HG03442 (cell line): Measurements from ENCODE around the gene MDFI.

Source experiments
- ATAC-seq: cut with Tn5 transposase; IDR thresholded peaks from one replicate; pipeline ENCODE4 v1.9.1; 2021; ENCODE audit warnings: mild to moderate bottlenecking, moderate library complexity; ENCODE audit not compliant: unreplicated experiment

Gene MDFI

GRCh38 chr6:41670703-41671360 lies 32.6 kb downstream of the MDFI start:
- no peak for ATAC-seq

DNA sequence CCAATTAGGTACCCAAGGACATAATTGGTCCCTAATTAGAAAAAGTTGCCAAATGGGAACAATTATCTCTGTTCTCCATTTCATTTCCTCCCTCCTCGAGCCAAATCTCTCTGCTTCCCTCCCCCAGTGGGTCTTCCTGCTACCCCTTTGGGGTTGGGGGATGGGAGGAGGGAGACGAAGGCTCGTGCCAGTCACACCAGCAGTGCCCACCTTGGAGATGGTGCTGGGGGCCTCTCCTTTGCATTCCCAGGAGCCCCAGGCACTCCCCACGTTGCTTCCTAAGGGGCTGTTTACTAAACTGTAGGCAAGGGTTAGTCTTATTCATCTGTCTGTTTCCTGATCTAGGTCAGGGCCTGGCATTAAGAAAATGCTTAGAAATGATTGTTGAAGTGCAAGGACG lies 33.1 kb downstream of the MDFI start:
- ATAC-seq: no peak

DNA sequence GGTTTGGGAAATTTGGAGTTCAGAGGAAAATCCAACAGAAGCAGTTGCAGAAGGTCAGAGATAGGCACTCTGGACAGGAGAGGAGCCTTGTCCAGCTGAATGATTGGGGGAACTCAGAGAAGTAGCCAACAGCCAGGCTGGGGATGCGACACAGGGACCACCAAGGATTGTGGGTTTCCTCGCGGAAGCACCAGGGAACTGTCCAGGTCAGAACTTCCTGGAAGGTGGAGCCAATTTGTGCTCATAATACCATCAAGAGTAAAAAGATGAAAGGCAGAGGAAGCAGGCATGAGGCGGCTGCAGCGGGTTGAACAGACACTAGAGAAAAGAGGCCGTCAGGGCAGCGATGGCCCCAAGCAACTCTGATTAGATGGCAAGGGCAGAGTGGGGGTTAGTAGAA lies 33.7 kb downstream of the MDFI start:
- no peak for ATAC-seq

- ATAC-seq: no peak
Measured at GRCh38 chr6:41672816-41673703, 34.8 kb downstream of the MDFI start.

GRCh38 chr6:41673704-41674000 lies 35.4 kb downstream of the MDFI start:
- ATAC-seq: no peak

DNA sequence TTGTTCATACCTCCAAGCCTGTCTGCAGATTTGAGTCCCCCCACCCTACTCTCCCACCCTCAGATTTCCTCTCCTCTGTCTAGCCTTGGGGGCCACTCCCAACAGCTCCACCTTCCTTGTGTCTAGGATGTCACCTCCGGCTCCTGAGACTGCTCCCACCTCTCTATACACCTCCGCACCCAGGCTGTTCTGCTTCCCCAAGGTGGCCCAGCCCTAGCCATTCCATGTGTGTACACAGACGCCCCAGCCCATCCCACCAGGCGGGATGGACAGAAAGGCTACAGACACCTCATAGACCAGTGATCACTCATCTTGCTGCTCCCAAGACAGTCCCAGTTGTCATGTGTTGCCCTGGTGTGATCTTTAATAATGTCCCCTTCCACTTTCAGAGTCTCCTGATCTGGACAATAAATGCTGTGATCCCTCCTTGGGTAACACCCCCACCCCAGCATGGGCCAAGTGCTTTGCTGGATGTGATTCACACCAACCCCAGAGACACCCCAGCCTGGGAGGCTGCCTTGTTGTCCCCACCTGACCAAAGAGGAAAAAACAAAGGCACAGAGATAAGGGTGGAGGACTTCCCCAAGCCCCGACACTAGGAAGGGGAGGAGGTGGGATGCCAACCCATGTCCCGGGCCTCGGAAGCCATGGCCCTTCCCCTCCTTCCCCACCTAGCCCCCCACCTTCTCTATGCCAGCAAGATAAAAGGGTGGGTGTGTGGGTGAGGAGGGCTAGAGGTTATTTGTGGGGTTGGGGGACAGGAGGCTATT lies 36.1 kb downstream of the MDFI start:
- ATAC-seq: no peak

DNA sequence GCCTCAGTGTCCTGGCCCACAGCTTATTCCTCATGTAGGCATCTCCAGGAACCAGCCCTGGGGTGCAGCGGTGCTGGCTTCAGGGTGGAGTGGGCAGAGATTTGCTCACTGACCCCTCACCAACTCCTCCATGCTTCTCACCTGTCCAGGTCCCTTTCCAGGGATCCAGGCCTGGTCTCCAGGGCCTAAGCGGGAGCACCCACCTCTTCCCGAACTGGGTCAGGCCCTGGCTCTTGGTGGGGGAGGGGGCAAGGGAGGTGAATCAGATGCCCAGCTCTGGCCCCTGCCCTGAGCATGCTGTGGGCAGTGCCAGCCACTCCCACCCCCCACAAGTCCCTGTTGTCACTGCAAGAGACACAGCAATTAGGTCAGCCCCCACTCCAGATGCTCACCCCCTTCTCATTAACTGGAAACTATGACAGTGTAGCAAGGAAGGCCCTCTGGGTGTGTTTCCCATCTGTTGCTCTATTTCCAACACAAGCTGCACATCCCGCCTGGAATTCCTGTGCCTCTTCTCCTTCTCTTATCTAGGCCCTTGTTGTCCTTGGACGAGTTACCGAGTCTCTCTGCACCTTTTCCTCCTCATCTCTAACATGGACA lies 37.0 kb downstream of the MDFI start:
- ATAC-seq: no peak

- no peak for ATAC-seq
Measured at GRCh38 chr6:41675992-41676391, 37.7 kb downstream of the MDFI start.

- no peak for ATAC-seq
Measured at GRCh38 chr6:41676431-41676830, 38.2 kb downstream of the MDFI start.

DNA sequence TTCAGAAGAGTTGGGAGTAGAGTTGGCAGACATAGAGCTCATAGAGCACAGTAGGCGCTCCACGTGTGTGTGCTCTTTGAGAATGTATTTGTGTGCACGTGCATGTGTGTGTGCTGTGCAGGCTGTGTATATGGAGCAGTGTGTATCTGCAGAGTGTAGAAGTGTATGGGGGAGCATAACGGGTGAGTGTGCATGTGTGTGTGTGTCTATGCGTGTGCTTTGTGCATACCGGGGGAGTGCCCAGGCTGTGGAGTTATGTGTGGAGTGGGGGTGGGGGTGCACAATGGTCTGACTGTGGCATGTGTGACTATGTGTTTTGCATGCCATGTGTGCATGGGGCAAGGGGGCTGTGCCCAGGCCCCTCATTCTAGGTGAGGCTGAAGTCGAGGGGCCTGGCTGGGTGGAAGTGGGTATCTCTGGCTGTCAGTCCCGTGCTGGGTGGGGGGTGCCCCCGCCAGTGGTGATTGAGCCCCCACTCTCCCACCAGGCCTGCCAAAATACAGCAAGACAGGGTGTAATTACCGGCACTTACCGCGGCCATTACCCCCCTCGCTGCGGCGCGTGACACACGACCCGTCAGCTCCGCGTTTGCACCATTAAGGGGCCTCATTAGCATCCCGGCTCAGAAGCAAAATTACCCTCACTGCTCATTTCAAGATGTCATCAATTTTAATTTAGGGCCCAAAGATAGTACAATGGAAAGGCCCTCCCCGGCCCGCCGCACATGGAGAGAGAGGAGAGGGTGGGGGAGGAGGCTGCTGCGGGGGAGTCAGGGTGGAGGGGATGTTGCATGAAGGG lies 39.1 kb downstream of the MDFI start:
- no peak for ATAC-seq

- no peak for ATAC-seq
Measured at GRCh38 chr6:41678511-41679084, 40.3 kb downstream of the MDFI start.

DNA sequence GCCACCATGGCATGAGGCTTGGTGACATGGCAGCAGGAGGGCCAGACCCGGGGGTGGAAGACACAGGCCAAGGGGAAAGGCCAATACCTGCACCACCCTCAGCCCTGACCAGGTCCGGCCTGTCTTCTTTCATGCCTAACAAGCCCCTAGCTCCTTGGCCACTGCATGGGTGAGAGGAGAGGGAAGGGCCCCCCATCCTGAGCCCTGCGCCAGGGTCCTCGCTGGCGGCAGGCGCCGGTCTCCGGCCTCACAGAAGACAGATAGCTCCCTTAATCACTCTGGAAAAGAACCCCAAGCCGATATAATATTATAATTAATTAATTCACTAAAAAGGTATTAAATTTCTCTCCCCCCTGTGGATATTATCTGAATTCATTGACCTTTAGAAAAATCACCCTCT lies 41.4 kb downstream of the MDFI start:
- no peak for ATAC-seq

DNA sequence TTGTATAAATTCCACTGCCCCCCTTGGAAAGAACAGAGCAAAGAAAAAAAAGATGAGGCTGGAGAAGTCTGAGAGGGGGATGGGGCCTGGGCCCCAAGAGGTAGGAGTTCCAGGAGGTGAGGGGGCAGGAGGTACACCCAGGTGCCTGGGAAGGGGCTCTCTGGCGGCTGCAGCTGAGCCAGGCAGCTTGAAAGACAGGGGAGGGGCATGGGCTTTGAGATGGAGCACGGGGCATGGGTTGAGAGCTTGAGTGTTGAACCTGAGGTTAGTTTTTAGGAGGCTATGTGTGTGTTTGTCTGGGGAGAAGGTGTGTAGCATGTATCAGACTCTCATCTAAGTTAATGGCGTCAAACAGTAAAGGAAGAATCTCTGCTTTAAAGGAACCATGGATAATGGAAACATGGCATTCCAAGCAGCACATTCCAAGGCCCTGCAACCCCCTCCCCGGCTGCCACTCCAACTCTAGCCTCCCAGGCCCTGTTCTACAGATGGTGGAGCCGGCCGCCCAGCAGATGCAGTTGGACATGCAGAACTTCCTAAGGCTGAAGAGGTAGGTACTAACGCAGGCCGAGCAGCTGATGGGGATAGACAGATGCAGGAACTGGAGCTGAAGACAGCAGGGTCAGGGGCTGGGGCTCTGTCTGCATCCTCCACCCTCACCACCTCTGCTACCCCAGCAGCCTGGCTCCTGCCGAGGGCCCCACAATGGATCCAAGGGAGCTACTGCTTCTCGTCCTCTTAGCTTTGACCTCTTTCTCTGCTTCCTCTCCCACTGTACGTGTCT lies 42.1 kb downstream of the MDFI start:
- ATAC-seq: no peak

GRCh38 chr6:41682056-41682477 lies 43.8 kb downstream of the MDFI start:
- peak; percentile 43 for ATAC-seq

GRCh38 chr6:41682497-41683272 lies 44.4 kb downstream of the MDFI start:
- peak; percentile 17 for ATAC-seq

- ATAC-seq: no peak
Measured at GRCh38 chr6:41683273-41683522, 44.9 kb downstream of the MDFI start.

DNA sequence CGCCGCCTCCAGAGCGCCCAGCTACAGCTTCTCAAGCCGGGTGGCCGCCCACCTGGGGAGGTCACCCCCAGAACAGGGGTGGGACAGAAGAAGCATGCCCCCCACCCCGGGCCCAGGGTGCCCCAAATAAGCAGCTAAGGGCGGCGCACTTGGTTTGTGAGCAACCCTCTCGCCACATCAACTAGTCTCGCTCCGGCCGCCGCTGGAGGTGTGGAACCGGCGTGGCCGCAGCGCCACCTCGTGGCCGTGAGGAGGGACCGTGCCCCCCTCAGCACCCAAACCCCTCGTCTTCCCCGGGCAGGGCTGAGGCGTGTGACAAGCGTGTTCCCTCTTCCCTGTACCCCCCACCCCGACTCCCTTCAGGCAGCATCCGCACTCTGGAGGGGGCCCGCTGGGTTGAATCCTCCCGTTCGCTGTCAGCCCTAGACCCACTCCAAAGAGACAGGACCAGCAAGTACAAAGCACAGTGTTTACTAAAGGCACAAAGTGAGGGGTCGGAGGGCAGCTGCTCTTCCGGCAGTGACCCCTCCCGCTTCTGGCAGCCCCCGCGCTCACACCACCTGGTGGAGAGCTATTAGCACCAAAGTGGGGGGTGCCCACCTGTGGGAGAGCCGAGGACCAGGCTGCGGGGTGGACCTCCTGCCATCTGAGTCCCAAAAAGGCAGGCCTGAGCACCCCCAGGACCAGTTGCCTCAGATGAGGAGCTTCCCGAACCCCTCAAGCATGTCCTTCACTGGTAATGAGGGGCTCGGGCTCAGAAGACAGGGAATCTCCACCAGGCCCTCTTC lies 45.4 kb downstream of the MDFI start:
- ATAC-seq: peak; percentile 45
